ENCODE measurements around the gene SH3BP2.

SH3BP2 gene

GRCh38 chr4:2819244-2820215, 26.6 kb downstream of the SH3BP2 start:
- no peak for DNase-seq (ENCODE audit: low read depth in 2 of 2)

DNA sequence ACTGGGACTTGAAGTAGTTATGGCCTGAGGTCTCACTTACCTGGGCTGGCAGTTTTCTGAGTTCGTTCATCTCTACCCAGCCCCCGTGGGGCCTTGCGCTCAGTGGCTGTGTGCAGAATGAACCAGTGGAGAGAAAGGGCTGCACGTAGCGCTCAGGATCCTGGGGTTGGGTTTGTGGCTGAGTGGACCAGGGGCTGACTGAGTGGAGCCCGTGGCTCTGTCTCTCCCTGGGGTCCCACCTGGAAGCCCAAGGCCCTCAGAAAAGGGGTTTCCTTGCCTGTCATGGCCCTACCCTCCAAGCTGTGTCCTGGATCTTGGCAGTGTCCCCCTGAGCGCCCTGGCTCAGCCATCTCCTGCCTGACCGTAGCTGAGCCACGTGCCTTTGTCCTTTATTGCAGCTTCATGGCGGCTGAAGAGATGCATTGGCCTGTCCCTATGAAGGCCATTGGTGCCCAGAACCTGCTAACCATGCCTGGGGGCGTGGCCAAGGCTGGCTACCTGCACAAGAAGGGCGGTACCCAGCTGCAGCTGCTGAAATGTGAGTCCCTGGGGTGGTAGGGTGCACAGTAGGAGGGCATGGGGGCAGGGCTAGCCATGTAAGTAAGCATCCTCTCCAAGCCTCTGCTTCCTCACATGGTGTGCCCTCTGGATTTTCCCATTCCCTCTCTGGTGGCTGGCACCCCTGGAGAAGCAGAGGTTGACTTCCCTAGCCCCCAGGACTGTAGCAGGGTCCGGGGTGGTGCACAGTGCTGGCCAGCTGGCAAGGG, 27.5 kb downstream of the SH3BP2 start:
- no peak for DNase-seq (ENCODE audit: low read depth in 2 of 2)

- DNase-seq (ENCODE audit: low read depth in 2 of 2), result no peak
Measured at GRCh38 chr4:2822461-2823300, 29.8 kb downstream of the SH3BP2 start.

DNA sequence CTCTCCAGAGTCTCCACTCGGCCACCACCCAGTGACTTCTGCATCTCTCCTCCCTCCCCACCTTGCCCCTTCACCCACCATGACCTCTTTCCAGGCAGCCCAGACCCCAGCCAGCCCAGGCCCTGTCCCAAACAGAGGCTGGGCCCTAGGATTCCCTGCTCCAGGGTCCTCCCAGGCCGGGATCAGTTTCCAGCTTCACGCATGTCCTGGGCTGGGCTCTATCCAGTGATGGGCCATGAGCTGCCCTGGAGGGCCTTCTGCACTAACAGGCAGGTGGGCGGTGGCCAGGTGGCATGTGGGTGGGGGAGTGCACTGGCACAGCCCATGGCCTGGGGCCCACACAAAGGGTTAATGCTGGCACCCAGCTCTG, 30.4 kb downstream of the SH3BP2 start:
- no peak for DNase-seq (ENCODE audit: low read depth in 2 of 2)

- DNase-seq (ENCODE audit: low read depth in 2 of 2), result no peak
Measured at GRCh38 chr4:2823671-2824328, 30.9 kb downstream of the SH3BP2 start.

- no peak for DNase-seq (ENCODE audit: low read depth in 2 of 2)
Measured at GRCh38 chr4:2824329-2824835, 31.5 kb downstream of the SH3BP2 start.

GRCh38 chr4:2824836-2825381, 32.0 kb downstream of the SH3BP2 start:
- no peak for DNase-seq (ENCODE audit: low read depth in 2 of 2)

- no peak for DNase-seq (ENCODE audit: low read depth in 2 of 2)
Measured at GRCh38 chr4:2825740-2826139, 32.9 kb downstream of the SH3BP2 start.

- DNase-seq (ENCODE audit: low read depth in 2 of 2), result no peak
Measured at GRCh38 chr4:2827071-2827873, 34.4 kb downstream of the SH3BP2 start.

DNA sequence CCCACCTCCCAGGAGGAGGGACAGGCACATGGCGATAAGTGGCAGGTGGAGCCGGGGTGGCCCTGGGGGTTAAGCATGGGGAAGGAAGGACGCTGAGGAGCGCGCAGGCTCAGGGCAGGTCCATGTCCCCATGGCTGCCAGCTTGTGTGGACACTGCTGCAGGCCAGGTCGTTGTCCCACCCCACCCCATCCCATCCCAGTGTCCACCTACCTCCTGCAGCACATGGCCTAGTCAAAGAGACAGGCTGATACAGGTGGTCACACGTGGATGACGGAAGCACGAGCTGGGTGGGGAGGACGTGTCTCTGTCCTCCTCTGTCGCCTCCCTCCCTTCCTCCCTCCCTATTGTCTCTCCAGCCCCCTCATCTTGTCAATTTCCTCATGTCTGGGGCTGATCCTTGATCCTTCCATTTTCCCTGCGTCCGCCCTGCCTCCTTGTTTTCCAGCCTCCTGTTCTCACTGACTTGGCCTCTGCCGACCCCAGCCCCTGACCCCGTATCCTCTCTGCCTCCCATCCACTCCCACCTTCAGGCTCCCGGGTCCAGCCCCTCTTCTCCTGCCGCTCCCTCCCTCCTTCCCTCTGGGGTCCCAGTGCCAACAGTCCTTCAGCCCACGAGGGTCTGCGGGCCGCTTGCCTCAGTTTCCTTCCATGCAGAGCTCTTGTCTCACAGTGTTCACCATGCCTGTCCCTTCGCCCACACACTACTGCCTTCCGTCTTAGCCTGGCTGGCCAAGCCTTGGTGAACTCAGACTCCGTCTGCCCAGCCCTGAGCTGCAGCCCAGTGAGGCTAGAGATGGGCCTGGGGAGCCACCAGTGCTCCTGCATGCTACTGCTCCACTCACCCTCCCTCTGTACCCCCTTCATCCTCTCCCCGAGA, 35.2 kb downstream of the SH3BP2 start:
- DNase-seq (ENCODE audit: low read depth in 2 of 2), result no peak

GRCh38 chr4:2828758-2829181, 35.9 kb downstream of the SH3BP2 start:
- no peak for DNase-seq (ENCODE audit: low read depth in 2 of 2)

DNA sequence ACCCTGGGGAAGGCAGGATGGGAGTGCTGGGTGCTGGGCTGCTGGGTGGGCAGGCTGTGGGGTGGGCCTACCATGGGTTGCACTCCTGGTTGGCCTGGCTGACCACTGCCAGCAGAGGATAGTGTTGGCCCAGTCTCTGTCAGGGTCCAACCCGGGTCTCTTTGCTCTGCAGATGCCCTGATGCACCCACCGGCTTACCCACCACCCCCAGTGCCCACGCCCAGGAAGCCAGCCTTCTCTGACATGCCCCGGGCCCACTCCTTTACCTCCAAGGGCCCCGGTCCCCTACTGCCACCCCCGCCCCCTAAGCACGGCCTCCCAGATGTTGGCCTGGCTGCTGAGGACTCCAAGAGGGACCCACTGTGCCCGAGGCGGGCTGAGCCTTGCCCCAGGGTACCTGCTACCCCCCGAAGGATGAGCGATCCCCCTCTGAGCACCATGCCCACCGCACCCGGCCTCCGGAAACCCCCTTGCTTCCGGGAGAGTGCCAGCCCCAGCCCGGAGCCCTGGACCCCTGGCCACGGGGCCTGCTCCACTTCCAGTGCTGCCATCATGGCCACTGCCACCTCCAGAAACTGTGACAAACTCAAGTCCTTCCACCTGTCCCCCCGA, 36.5 kb downstream of the SH3BP2 start:
- DNase-seq (ENCODE audit: low read depth in 2 of 2), result no peak

DNA sequence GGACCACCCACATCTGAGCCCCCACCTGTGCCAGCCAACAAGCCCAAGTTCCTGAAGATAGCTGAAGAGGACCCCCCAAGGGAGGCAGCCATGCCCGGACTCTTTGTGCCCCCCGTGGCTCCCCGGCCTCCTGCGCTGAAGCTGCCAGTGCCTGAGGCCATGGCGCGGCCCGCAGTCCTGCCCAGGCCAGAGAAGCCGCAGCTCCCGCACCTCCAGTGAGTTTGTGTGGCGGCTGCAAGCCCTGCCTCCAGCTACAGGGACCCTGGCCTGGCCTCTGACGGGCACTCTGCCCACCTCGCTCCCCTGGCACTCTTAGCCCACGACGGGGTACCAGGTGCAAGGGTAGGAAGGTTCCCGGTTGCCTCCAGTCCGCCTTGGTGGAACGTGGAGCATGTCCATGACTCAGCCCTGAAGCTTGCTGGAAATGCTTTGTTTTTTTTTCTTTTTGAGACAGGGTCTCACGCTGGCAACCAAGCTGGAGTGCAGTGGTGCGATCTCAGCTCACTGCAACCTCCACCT, 37.1 kb downstream of the SH3BP2 start:
- no peak for DNase-seq (ENCODE audit: low read depth in 2 of 2)

DNA sequence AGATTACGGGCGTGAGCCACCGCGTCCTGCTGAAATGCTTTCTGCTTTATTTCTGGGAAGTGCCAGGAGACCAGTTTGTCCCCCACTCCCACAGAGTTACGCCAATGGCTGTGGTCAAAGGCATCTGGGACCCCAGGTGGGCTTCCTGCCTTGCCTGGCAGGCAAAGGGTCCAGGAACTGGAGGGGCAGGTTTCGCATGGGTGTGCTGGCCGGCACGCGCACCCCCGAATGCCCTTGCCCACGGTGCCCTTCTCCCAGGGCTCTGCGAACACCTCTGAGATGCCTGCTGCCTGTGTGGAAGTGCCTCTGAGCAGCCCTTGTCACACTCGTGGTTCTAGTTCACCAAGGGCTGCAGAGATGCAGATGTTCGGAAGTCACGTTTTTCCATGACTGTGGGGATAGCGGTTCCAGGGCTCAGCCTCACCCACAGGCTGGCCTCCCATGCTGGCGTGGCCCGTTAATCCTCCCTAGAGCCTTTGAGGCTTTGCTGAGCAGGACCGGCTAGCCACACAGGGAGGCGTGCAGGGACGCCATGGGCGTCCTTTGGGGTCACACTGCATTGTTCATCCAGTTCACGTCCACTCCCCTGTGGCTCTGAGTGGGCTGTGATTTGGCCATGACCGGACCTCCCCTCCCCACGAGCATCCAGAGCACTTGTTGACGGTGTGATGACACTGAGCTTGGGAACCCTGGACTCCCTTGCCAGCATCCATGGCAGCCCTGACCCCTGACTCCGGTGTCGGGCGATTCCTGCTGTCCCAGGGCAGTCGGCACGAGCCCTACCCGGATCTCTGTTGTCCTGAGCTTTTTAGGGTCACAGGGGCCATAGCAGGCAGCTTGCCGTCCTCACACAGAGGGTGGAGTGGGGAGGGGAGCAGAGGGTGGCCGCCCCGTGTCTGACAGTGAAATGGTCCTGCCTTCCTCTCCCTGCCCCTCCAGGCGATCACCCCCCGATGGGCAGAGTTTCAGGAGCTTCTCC, 38.0 kb downstream of the SH3BP2 start:
- no peak for DNase-seq (ENCODE audit: low read depth in 2 of 2)

- no peak for DNase-seq (ENCODE audit: low read depth in 2 of 2)
Measured at GRCh38 chr4:2831611-2832308, 38.9 kb downstream of the SH3BP2 start.

DNA sequence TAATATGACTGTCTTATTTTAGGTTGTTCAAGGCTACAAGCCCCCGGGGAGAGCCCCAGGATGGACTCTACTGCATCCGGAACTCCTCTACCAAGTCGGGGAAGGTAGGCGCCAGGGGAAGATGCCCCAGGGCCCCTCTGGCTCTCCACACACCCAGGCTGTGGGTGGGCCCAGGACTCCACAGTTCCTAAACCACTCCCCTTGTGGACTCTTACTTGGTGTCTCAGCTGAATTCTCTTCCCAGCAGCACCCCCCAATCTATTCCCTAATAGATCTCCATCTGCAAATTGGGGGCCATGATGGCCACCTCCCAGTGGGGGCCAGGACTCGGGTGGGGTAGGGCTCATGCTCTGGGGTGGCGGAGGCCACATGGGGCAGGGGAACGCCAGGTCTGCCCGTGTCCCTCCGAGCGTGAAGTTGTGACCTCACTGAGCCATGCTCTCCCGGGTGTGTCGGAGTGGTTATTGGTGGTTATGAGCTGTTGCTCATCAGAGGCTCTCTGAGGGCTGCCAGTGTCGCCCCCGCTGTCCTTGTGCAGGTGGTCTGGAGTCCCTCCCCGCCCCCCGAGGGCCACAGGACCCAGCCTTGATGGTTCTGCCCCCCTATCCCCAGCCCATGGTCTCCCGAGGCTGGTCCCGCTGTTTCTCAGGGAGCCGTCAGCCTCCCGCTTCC, 39.6 kb downstream of the SH3BP2 start:
- DNase-seq (ENCODE audit: low read depth in 2 of 2), result no peak
